ENCODE results near the gene CMYA5. TPM values are rescaled to one million over a fixed set of nuclear protein-coding genes. Genes with fewer than 3 reads are reported as not detected.

The CMYA5 gene
- total RNA-seq, 1 experiment from 2014 or later = 0.07 TPM

DNA sequence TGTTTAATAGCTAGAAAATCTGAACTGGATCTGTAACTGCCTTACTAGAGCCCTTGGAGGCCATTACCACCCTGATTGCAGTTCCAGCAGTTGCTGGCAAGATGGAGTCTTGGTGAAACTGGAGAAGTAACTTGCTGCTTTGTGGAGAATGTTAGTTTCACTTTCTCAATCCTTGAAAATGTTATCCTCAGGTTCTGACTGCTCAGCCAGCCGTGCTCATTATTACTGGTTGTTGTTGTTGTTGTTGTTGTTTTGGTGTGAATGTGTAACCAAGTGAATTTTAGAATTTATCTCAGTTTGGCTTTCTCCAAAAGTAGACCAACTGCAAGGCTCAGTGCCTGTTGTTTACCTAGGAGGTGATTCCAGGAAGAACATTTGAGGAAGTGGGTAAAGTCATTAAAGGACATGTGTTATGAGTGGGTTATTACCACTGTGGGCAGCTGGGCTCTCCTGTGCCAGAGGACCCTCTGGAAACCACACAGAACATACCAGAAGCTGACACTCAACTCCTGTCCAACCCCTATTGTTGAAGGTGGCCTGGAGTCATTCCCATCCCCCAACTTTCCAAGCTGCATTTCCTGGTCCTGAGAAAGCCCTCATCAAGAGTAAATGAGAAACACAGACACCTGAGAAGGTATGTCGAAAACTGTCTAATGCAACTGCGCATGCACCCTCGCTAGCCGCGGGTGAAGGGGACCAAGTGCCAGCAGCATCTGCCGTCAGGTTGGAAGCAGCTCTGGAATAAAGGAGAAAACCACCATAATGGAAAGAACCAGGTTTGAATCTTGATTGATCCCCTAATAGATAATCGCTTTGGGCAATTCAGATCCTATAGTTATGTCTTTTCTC is 111.6 kb downstream of the CMYA5 start:
- Histone ChIP-seq H3K36me3 (no peaks in the 10 kb centered on the region), H3K9me3 (no peaks in the 10 kb centered on the region), H3K27me3 (no peaks in the 10 kb centered on the region), H3K4me3 (no peak overlapping the region)
- DNase-seq = no peak

DNA sequence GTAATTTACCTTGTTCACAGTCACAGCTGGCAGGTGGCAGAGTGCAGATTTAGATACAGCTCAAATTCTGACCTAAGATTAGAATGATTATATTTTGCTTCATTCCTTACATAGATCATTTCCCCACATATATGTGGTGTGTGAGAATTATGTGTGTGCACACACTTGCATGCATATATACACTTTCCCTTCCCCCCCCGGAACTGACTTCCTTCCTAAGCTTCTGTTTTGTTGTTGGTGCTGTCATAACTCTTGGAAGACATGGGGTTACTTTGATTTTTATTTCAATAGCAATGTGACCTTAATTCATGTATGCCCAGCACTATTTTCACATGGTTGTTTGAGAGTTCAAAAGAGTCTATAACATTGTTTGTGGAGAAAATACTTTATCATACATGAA is 112.8 kb downstream of the CMYA5 start:
- no peaks in the 10 kb centered on the region for H3K27me3 ChIP-seq
- H3K9me3 ChIP-seq = no peaks in the 10 kb centered on the region
- no peak for DNase-seq
- no peak overlapping the region for H3K4me3 ChIP-seq
- H3K36me3 ChIP-seq = no peaks in the 10 kb centered on the region

GRCh38 chr5:79803007-79803406 is 113.4 kb downstream of the CMYA5 start:
- H3K36me3 ChIP-seq = no peaks in the 10 kb centered on the region
- H3K9me3 ChIP-seq = no peaks in the 10 kb centered on the region
- DNase-seq = no peak
- H3K27me3 ChIP-seq = no peaks in the 10 kb centered on the region
- no peak overlapping the region for H3K4me3 ChIP-seq

DNA sequence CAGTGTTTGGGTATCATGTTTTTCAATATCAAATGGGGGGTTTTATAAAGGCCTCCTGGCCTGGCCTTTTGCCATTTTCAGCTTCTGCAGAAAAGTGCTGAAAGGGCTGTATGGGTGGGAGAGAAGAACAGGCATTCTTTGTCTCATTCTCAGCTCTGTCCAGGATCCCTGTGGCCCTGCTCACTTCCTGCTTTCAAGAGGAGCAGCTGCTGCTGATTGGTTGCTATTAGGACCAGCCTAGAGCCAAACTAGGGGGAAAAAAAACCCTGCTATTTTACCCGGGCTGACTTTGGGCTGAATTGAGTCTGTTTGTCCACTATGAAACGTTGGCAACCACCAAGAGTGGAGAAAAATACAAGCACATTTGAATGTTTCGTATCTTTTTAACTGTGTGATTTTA is 117.1 kb downstream of the CMYA5 start:
- DNase-seq = no peak
- Histone ChIP-seq H3K4me3 (no peak overlapping the region), H3K27me3 (no peaks in the 10 kb centered on the region), H3K9me3 (no peaks in the 10 kb centered on the region), H3K36me3 (no peaks in the 10 kb centered on the region)

DNA sequence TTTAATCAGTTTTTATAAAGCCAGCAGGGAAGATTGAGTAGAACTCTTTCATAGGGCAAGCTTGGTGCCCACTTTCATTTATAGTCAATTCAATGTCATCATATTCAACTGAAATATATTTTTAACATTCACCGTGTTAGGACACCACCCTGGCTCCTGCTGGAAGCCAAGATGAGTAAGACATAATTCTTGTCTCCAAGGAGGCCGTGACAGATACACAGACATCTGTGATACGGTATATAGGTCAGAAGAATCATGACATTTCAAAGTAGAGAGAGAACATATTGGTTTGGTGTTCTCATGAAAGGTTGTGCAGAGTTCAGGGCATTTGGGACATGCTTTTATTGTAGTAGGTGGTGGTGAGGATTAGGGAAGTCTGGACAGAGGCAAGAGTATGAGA is 120.1 kb downstream of the CMYA5 start:
- no peak for DNase-seq
- Histone ChIP-seq H3K9me3 (no peaks in the 10 kb centered on the region), H3K36me3 (no peaks in the 10 kb centered on the region), H3K27me3 (no peaks in the 10 kb centered on the region), H3K4me3 (no peak overlapping the region)

DNA sequence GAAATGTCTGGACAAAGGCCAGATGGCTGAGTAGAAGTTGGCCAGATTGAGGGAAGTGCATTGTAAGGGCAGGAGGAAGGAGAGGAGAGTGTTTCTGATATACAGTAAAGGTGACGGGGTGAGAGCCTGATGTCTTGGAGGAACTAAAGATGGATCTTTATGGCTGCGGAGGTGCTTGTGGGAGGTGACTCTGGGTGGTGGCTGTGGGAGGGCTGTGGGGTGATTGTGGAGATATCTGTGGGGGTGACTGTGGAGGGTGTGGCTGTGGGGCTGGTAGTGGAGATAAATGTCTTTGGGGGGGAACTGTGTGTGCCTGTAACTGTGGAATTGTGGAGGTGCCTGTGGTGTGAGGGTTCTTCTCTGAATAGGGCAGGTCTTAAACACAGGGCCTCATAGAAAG is 121.4 kb downstream of the CMYA5 start:
- DNase-seq = no peak
- Histone ChIP-seq H3K36me3 (no peaks in the 10 kb centered on the region), H3K9me3 (no peaks in the 10 kb centered on the region), H3K27me3 (no peaks in the 10 kb centered on the region), H3K4me3 (no peak overlapping the region)

GRCh38 chr5:79811904-79812303 is 122.3 kb downstream of the CMYA5 start:
- H3K36me3 ChIP-seq = no peaks in the 10 kb centered on the region
- no peak overlapping the region for H3K4me3 ChIP-seq
- DNase-seq = no peak
- H3K9me3 ChIP-seq = no peaks in the 10 kb centered on the region
- H3K27me3 ChIP-seq = no peaks in the 10 kb centered on the region

GRCh38 chr5:79814699-79815098 is 125.1 kb downstream of the CMYA5 start:
- no peaks in the 10 kb centered on the region for H3K9me3 ChIP-seq
- H3K36me3 ChIP-seq = no peaks in the 10 kb centered on the region
- H3K27me3 ChIP-seq = no peaks in the 10 kb centered on the region
- DNase-seq = no peak
- no peak overlapping the region for H3K4me3 ChIP-seq

GRCh38 chr5:79816014-79816413 is 126.4 kb downstream of the CMYA5 start:
- no peak for DNase-seq
- no peaks in the 10 kb centered on the region for H3K27me3 ChIP-seq
- no peak overlapping the region for H3K4me3 ChIP-seq
- H3K9me3 ChIP-seq = no peaks in the 10 kb centered on the region
- no peaks in the 10 kb centered on the region for H3K36me3 ChIP-seq

- DNase-seq = no peak
- Histone ChIP-seq H3K36me3 (no peaks in the 10 kb centered on the region), H3K27me3 (no peaks in the 10 kb centered on the region), H3K4me3 (no peak overlapping the region), H3K9me3 (no peaks in the 10 kb centered on the region)
These were observed 131.0 kb downstream of the CMYA5 start for GRCh38 chr5:79820648-79821047.

DNA sequence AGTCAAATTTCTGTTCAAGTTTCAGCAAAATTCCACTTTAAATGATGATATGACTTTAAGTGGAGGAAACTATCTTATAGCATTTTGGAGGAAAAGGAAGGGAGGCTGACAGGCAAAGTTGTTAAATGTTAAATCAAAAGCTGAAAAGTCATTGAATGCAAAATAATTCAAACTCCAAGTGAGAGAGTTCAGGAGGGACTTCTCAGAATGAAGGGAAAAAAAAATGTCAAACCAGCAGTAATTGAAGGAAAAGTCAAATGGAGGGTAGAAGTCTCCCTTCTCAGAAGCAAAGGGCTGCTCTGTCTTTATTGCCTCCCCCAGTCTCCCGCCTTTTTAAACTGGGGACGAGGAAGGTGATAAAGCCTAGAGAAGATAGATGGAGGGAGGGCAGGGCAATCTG is 134.8 kb downstream of the CMYA5 start:
- no peak for DNase-seq
- H3K9me3 ChIP-seq = no peaks in the 10 kb centered on the region
- H3K4me3 ChIP-seq = no peak overlapping the region
- no peaks in the 10 kb centered on the region for H3K27me3 ChIP-seq
- no peaks in the 10 kb centered on the region for H3K36me3 ChIP-seq

GRCh38 chr5:79825802-79826201 is 136.2 kb downstream of the CMYA5 start:
- no peak overlapping the region for H3K4me3 ChIP-seq
- no peaks in the 10 kb centered on the region for H3K9me3 ChIP-seq
- no peaks in the 10 kb centered on the region for H3K27me3 ChIP-seq
- H3K36me3 ChIP-seq = no peaks in the 10 kb centered on the region
- no peak for DNase-seq

DNA sequence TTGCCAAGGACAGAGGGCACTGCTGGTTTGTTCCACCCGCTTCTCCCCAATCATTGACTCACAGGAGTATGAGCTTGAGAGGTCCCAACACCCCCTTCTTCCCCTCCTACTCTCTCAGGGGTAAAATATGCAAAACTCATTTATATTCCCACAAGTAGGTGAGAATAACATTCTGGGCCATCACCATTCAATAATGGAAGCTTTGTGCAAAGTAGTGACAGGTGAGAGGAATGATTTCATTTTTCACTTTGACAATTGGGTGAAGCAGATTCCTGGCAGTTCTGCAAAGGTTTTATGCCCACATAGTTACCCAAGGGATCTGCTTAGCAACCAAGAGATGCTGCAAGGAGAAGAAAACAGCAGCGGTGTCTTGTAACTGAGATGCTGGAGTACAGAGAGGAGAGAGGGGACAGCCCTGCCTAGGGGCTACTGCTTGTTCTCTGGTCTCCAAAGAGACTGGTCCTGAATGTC is 137.6 kb downstream of the CMYA5 start:
- DNase-seq = no peak
- Histone ChIP-seq H3K36me3 (no peaks in the 10 kb centered on the region), H3K27me3 (no peaks in the 10 kb centered on the region), H3K4me3 (no peak overlapping the region), H3K9me3 (no peaks in the 10 kb centered on the region)

DNA sequence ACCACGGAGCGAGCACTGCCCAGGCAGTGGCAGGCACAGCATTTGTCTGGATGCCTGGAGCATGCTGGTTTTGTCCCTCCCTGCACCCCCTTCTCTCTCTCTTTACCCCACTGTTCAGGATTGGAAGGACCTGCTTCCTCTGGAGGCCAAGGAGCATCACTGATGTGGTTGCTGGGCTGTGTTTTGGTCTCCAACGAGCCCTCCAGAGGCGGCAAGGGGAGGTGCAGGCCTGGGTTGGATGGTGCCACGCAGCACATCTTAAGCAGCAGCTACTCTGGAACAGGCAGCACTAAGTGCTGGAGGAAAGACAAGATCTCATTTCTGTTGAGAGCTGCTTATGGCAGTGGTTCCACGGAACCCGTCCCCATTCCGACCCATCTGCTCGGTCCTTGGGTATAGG is 139.6 kb downstream of the CMYA5 start:
- Histone ChIP-seq H3K4me3 (no peak overlapping the region), H3K27me3 (no peaks in the 10 kb centered on the region), H3K36me3 (no peaks in the 10 kb centered on the region), H3K9me3 (no peaks in the 10 kb centered on the region)
- DNase-seq = no peak

- H3K27me3 ChIP-seq = no peaks in the 10 kb centered on the region
- H3K4me3 ChIP-seq = no peak overlapping the region
- no peaks in the 10 kb centered on the region for H3K9me3 ChIP-seq
- no peaks in the 10 kb centered on the region for H3K36me3 ChIP-seq
- peak; percentile 43 for DNase-seq
These were observed 142.0 kb downstream of the CMYA5 start for GRCh38 chr5:79831381-79832309.

GRCh38 chr5:79832911-79833310 is 143.3 kb downstream of the CMYA5 start:
- no peaks in the 10 kb centered on the region for H3K9me3 ChIP-seq
- no peaks in the 10 kb centered on the region for H3K27me3 ChIP-seq
- no peak overlapping the region for H3K4me3 ChIP-seq
- no peaks in the 10 kb centered on the region for H3K36me3 ChIP-seq
- no peak for DNase-seq

DNA sequence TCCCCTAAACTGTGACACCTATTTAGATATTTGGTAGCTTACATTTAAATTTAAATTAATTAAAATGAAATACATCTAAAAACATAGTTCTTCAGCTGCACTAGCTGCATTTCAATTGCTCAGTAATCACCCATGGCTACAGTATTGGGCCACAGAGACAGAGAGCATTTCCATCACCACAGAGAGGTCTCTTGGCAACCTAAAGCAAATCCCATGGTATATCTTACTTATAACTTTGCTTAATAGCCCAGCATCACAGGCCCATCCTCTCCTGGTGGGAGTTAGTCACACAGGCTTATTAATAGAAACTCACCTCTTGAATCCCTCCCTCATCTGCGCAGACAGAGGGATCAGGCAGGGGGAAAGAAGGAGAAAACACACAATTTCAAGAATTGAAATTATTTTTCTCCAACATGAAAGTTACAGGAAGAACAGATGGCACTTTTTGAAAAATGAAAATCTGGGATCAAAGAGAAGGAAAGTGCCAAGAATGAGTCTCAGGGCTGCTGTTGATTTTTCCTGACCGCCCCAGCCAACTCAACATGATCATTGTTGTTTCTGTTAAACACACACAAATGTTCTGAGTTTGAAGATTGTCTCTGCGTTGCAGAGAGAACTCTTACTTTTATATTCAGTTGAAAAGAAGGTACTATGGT is 144.6 kb downstream of the CMYA5 start:
- H3K4me3 ChIP-seq = no peak overlapping the region
- no peaks in the 10 kb centered on the region for H3K9me3 ChIP-seq
- no peak for DNase-seq
- H3K27me3 ChIP-seq = no peaks in the 10 kb centered on the region
- no peaks in the 10 kb centered on the region for H3K36me3 ChIP-seq
